Kidney (tissue), 14 donors: ENCODE measurements around the gene PHOX2B. TPM values are rescaled to one million over a fixed set of nuclear protein-coding genes. Genes with fewer than 3 reads are reported as not detected.

ENCODE experiments used
- DNase-seq, 5 donors: peaks; one replicate each; pipeline ENCODE4 v3.0.0-alpha.2; 2013 to 2020
- FAIRE-seq: peaks from 2 replicates; lab custom pipeline; 2012; peaks lifted over from hg19 to GRCh38; lab: Jason Lieb, UNC
- H3K27ac ChIP-seq, 2 donors: one replicate each; pipeline ENCODE4 v1.7.0; 2013; ENCODE audit warnings: low read depth in 2 of 2, low read length in 2 of 2, inconsistent platforms in 1 of 2
- H3K27me3 ChIP-seq: one replicate; pipeline ENCODE4 v1.7.1; 2013; ENCODE audit warnings: low read length, inconsistent platforms; ENCODE audit not compliant: control insufficient read depth, insufficient read depth
- H3K36me3 ChIP-seq, 3 donors: one replicate each; pipeline versions ENCODE4 v1.7.0 to v1.7.1; 2013; ENCODE audit warnings: low read length in 3 of 3, control low read depth in 1 of 3, inconsistent platforms in 1 of 3; ENCODE audit not compliant: insufficient read depth in 3 of 3, control insufficient read depth in 2 of 3
- H3K4me1 ChIP-seq, 3 donors: one replicate each; pipeline versions ENCODE4 v1.7.0 to v1.7.1; 2013; ENCODE audit warnings: low read length in 3 of 3, inconsistent platforms in 1 of 3, low read depth in 1 of 3; ENCODE audit not compliant: control insufficient read depth in 2 of 3, insufficient read depth in 2 of 3
- H3K4me3 ChIP-seq, 3 donors: one replicate each; pipeline versions ENCODE4 v1.7.0 to v1.8.1; 2013; ENCODE audit warnings: low read length in 3 of 3, control low read depth in 1 of 3, inconsistent platforms in 1 of 3
- H3K9ac ChIP-seq, 3 donors: one replicate each; pipeline versions ENCODE4 v1.7.0 to v1.7.1; 2013; ENCODE audit warnings: low read length in 3 of 3, control low read depth in 1 of 3, inconsistent platforms in 1 of 3
- H3K9me3 ChIP-seq, 3 donors: one replicate each; pipeline versions ENCODE4 v1.7.0 to v1.7.1; 2013; ENCODE audit warnings: low read length in 3 of 3, control low read depth in 1 of 3, inconsistent platforms in 1 of 3; ENCODE audit not compliant: control insufficient read depth in 2 of 3, insufficient read depth in 1 of 3
- intact Hi-C: fragments of 100-400 bp; cut with DNase I; formaldehyde crosslinking; loops from one replicate; pipeline ENCODE4 v1.11.1; 2022
- polyA plus RNA-seq: library from polyadenylated mRNA; stranded (reverse); fragments of 350-450 nt; fragmentation: Illumina TruSeq; extraction: RNeasy Lipid Tissue Mini Kit (QIAGEN cat#74804); gene quantifications from one replicate; pipeline ENCODE4 v1.2.3, GENCODE V29; 2014; ENCODE audit warnings: low read depth, low replicate concordance; ENCODE audit not compliant: insufficient read depth
- total RNA-seq: library from RNA; stranded (reverse); fragmentation: NEBNext Ultra II Directional; extraction: Animal tissue kit (Norgen Biotek cat#: 25700); gene quantifications from one replicate; pipeline ENCODE4 v1.2.1, GENCODE V29; 2021
- TF ChIP-seq, protein P1 (sequence below): IDR thresholded peaks from 3 replicates; pipeline ENCODE4 v1.5.1; 2012; ENCODE audit warnings: mild to moderate bottlenecking, moderate library complexity, borderline replicate concordance; ENCODE audit not compliant: insufficient read depth; ENCODE audit errors: extremely low read depth
- donor health status: control.
- donor health status: control.
- donor health status: control.
- donor health status: control.
- donor health status: control.
- donor health status: DM: yes; HTN: yes; CAD: no.
- donor health status: Normal renal cell carcinoma (clear cell type).

PHOX2B gene
- total and polyA plus RNA-seq, 2 donors from 2014 or later: not detected

DNA sequence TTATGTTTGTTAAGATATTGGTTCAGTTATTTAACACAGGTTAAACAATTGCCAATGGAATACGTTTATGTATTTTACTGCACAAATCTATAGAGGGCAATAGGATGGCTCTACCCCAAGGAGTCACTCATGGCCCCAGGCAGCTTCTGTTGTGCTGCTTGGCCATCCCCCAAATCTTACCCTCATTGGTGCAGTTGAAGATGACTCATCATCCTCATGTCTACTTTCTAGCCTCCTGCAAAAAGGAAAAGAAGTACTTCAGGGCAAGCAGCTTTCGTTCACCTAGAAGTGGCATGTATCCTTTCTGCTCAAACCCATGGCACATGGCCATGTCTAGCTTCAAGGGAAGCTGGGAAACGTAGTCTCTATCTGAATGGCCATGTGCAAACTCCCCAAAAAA, 14.2 kb downstream of the PHOX2B start:
- H3K9ac ChIP-seq: no peak overlapping the region
- no peak overlapping the region for H3K4me3 ChIP-seq
- intact Hi-C loops: no loop called here
- H3K9me3 ChIP-seq: no peaks in the 10 kb centered on the region
- TF ChIP-seq, protein P1, sequence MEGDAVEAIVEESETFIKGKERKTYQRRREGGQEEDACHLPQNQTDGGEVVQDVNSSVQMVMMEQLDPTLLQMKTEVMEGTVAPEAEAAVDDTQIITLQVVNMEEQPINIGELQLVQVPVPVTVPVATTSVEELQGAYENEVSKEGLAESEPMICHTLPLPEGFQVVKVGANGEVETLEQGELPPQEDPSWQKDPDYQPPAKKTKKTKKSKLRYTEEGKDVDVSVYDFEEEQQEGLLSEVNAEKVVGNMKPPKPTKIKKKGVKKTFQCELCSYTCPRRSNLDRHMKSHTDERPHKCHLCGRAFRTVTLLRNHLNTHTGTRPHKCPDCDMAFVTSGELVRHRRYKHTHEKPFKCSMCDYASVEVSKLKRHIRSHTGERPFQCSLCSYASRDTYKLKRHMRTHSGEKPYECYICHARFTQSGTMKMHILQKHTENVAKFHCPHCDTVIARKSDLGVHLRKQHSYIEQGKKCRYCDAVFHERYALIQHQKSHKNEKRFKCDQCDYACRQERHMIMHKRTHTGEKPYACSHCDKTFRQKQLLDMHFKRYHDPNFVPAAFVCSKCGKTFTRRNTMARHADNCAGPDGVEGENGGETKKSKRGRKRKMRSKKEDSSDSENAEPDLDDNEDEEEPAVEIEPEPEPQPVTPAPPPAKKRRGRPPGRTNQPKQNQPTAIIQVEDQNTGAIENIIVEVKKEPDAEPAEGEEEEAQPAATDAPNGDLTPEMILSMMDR: no peak
- DNase-seq (no peak), FAIRE-seq (no peak)
- no peaks in the 10 kb centered on the region for H3K36me3 ChIP-seq
- H3K27me3 ChIP-seq: no peaks in the 10 kb centered on the region
- H3K27ac ChIP-seq: no peak overlapping the region
- H3K4me1 ChIP-seq: no peaks in the 10 kb centered on the region

DNA sequence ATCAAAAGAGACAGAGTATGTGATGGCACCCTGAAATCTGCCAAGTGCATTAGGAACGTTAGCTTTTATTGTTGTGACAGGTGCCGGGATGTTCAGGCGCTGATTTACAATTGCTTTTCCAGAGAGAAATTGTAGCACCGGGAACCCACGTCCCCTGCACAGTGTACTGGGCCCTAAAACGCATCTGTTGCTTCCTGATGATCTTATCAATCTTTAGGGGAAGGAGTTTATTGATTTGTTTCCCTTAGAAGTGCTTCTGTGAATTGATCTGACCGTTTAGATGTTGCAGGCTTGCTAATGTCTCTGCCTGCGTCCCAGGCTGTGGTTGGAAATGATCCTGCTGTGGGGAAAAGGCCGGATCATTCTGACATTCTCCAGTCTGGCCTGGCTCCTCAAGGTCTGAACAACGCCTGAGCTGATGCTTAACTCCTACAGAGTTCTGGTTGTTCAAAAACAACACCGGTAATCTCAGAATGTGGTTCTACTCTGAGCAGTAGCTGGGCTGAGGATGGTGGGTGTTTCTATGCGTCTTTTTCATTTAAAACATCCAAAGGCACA, 16.9 kb downstream of the PHOX2B start:
- no peak overlapping the region for H3K9ac ChIP-seq
- H3K27me3 ChIP-seq: no peaks in the 10 kb centered on the region
- no peak overlapping the region for H3K4me3 ChIP-seq
- TF ChIP-seq, protein P1: no peak
- intact Hi-C loops: no loop called here
- no peaks in the 10 kb centered on the region for H3K4me1 ChIP-seq
- no peak overlapping the region for H3K27ac ChIP-seq
- no peak for DNase-seq
- no peaks in the 10 kb centered on the region for H3K9me3 ChIP-seq
- FAIRE-seq: no peak
- no peaks in the 10 kb centered on the region for H3K36me3 ChIP-seq

DNA sequence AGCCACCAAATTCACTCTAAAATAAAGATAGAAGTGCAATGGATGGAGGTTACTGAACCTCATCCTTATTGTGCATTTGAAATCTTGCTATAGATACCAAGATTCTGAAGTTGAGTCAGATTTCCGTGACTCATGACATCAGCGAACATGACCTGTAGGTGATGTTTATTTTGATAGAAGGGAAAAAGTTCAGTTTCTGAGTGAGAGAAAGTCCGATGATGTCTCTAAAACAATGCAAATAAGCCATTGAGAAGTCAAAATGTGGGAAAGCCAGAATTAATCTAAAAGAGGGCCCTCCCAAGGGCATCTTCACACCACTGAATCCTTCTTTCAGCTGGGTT, 20.0 kb downstream of the PHOX2B start:
- H3K4me3 ChIP-seq: no peak overlapping the region
- H3K9ac ChIP-seq: no peak overlapping the region
- H3K9me3 ChIP-seq: peaks cover 0 to 9% (median 5%) of the 10 kb centered on the region in 3 donors
- intact Hi-C loops: no loop called here
- TF ChIP-seq, protein P1: no peak
- H3K27ac ChIP-seq: no peak overlapping the region
- no peak for DNase-seq
- no peak for FAIRE-seq
- no peaks in the 10 kb centered on the region for H3K36me3 ChIP-seq
- no peaks in the 10 kb centered on the region for H3K27me3 ChIP-seq
- no peaks in the 10 kb centered on the region for H3K4me1 ChIP-seq
